Fibroblast of lung (primary cell): ENCODE measurements around the gene SHFL. TPM values are rescaled to one million over a fixed set of nuclear protein-coding genes. Genes with fewer than 3 reads are reported as not detected.

Experiments used
- DNase-seq, 2 donors: peaks; one replicate each; pipeline versions ENCODE4 v3.0.0 to v3.0.0-alpha.2; 2010; ENCODE audit warnings: low read depth in 2 of 2
- H2AFZ ChIP-seq: 2 replicates; pipeline ENCODE4 v1.5.1; 2012; ENCODE audit warnings: low read length, control low read depth, inconsistent platforms
- H3K27ac ChIP-seq: 2 replicates; pipeline ENCODE4 v1.5.1; 2011; ENCODE audit warnings: low read length, control low read depth; ENCODE audit not compliant: insufficient read depth
- H3K27me3 ChIP-seq: 2 replicates; pipeline ENCODE4 v1.5.1; 2011; ENCODE audit warnings: mild to moderate bottlenecking, low read length; ENCODE audit not compliant: control insufficient read depth, insufficient read depth
- H3K36me3 ChIP-seq: 2 replicates; pipeline ENCODE4 v1.5.1; 2011; ENCODE audit warnings: low read length; ENCODE audit not compliant: control insufficient read depth, insufficient read depth
- H3K4me1 ChIP-seq: 2 replicates; pipeline ENCODE4 v1.5.1; 2011; ENCODE audit warnings: low read length; ENCODE audit not compliant: control insufficient read depth, insufficient read depth; ENCODE audit errors: extremely low read depth
- H3K4me2 ChIP-seq: 2 replicates; pipeline ENCODE4 v1.5.1; 2011; ENCODE audit warnings: low read length, control low read depth; ENCODE audit not compliant: insufficient read depth; ENCODE audit errors: extremely low read depth
- H3K4me3 ChIP-seq, 4 experiments: fragments of 200-600 bp in 1 of 4; sonication (generic) in 1 of 4; replicated peaks in 1 of 4; 2 replicates each; pipeline ENCODE4 v1.5.1; 2011 to 2016; ENCODE audit warnings: low read length in 4 of 4, low read depth in 3 of 4, mild to moderate bottlenecking in 3 of 4, control low read depth in 2 of 4, inconsistent platforms in 1 of 4, mixed read lengths in 1 of 4; ENCODE audit not compliant: insufficient read depth in 1 of 4; ENCODE audit errors: control extremely low read depth in 1 of 4
- H3K79me2 ChIP-seq: 2 replicates; pipeline ENCODE4 v1.5.1; 2012; ENCODE audit warnings: mild to moderate bottlenecking, low read length, inconsistent platforms; ENCODE audit not compliant: control insufficient read depth, insufficient read depth
- H3K9ac ChIP-seq: 2 replicates; pipeline ENCODE4 v1.5.1; 2011; ENCODE audit warnings: mild to moderate bottlenecking, low read length, control low read depth; ENCODE audit not compliant: insufficient read depth
- H3K9me3 ChIP-seq: 2 replicates; pipeline ENCODE4 v1.5.1; 2012; ENCODE audit warnings: low read depth, low read length; ENCODE audit not compliant: control insufficient read depth, insufficient read depth
- H4K20me1 ChIP-seq: 2 replicates; pipeline ENCODE4 v1.5.1; 2011; ENCODE audit warnings: low read length; ENCODE audit not compliant: control insufficient read depth, insufficient read depth; ENCODE audit errors: extremely low read depth
- CTCF ChIP-seq, 2 donors: IDR thresholded peaks in 1 of 2; conservative IDR thresholded peaks in 1 of 2; 1 replicate in 1 of 2; 2 replicates in 1 of 2; pipeline ENCODE4 v1.5.1; 2011 to 2012; ENCODE audit warnings: low read length in 2 of 2, control low read depth in 1 of 2, inconsistent platforms in 1 of 2, low read depth in 1 of 2, mild to moderate bottlenecking in 1 of 2
- EZH2 ChIP-seq: IDR thresholded peaks from 2 replicates; pipeline ENCODE4 v1.5.1; 2012; ENCODE audit warnings: low read length, control low read depth, mild to moderate bottlenecking; ENCODE audit errors: missing control alignments
- polyA plus RNA-seq, 2 donors: library from polyadenylated mRNA; depleted of rRNA in 1 of 2; stranded (reverse) in 1 of 2; unstranded in 1 of 2; fragments of >200 nt; gene quantifications; 2 replicates each; pipeline ENCODE4 v1.2.1, GENCODE V29; 2011 to 2012; ENCODE audit warnings: missing spikeins in 1 of 2
- total RNA-seq: library from RNA; depleted of rRNA; stranded (reverse); fragments of >200 nt; gene quantifications from 2 replicates; pipeline ENCODE4 v1.2.1, GENCODE V29; 2014

The SHFL gene
- total and polyA plus RNA-seq, 2 donors (not counting 1 experiment from before 2014, with no cell fraction given): 29.0 to 29.4 TPM

- DNase-seq: no peak
- no peak overlapping the region for H3K4me3 ChIP-seq
- no peaks in the 10 kb centered on the region for H3K4me1 ChIP-seq
- no peak overlapping the region for H2AFZ ChIP-seq
- no peaks in the 10 kb centered on the region for H4K20me1 ChIP-seq
- H3K79me2 ChIP-seq: no peaks in the 10 kb centered on the region
- H3K4me2 ChIP-seq: no peak overlapping the region
- no peaks in the 10 kb centered on the region for H3K9me3 ChIP-seq
- peaks cover 6% of the 10 kb centered on the region for H3K36me3 ChIP-seq
- H3K27me3 ChIP-seq: no peaks in the 10 kb centered on the region
- no peak overlapping the region for H3K27ac ChIP-seq
- no peak overlapping the region for H3K9ac ChIP-seq
- TF ChIP-seq CTCF (conservative IDR thresholded peaks at IDR 0.05 in 1 of 2, IDR thresholded peaks at IDR 0.05 in 1 of 2; ENCODE audit: low read depth in 1 of 2, low read length in 2 of 2) (no peak), EZH2 (no peak)
Measured at GRCh38 chr19:10084803-10085202, 1.3 kb upstream of the SHFL start.

GRCh38 chr19:10086591-10087192 is 575 bp downstream of the SHFL start:
- no peaks in the 10 kb centered on the region for H3K9me3 ChIP-seq
- H3K4me1 ChIP-seq: no peaks in the 10 kb centered on the region
- H3K27me3 ChIP-seq: no peaks in the 10 kb centered on the region
- no peaks in the 10 kb centered on the region for H3K79me2 ChIP-seq
- H3K27ac ChIP-seq: peak overlapping the region; percentile 49
- H3K9ac ChIP-seq: peak overlapping the region; percentile 60
- no peak for DNase-seq
- peak overlapping the region; percentile 68 for H3K4me2 ChIP-seq
- no peaks in the 10 kb centered on the region for H4K20me1 ChIP-seq
- peak overlapping the region; percentile 67 to 99 (median 77) for H3K4me3 ChIP-seq
- TF ChIP-seq CTCF (conservative IDR thresholded peaks at IDR 0.05 in 1 of 2, IDR thresholded peaks at IDR 0.05 in 1 of 2; ENCODE audit: low read depth in 1 of 2, low read length in 2 of 2) (no peak), EZH2 (no peak)
- no peak overlapping the region for H2AFZ ChIP-seq
- peaks cover 9% of the 10 kb centered on the region for H3K36me3 ChIP-seq

- TF ChIP-seq EZH2 (no peak), CTCF (conservative IDR thresholded peaks at IDR 0.05 in 1 of 2, IDR thresholded peaks at IDR 0.05 in 1 of 2; ENCODE audit: low read depth in 1 of 2, low read length in 2 of 2) (no peak)
- peak overlapping the region; percentile 56 for H3K4me2 ChIP-seq
- H2AFZ ChIP-seq: no peak overlapping the region
- no peaks in the 10 kb centered on the region for H3K79me2 ChIP-seq
- peak overlapping the region; percentile 7 for H3K9ac ChIP-seq
- H3K27ac ChIP-seq: no peak overlapping the region
- H3K4me3 ChIP-seq: peak overlapping the region; percentile 23 to 99 (median 77)
- peaks cover 10% of the 10 kb centered on the region for H3K36me3 ChIP-seq
- no peaks in the 10 kb centered on the region for H3K4me1 ChIP-seq
- H3K9me3 ChIP-seq: no peaks in the 10 kb centered on the region
- no peaks in the 10 kb centered on the region for H3K27me3 ChIP-seq
- no peak for DNase-seq
- H4K20me1 ChIP-seq: no peaks in the 10 kb centered on the region
Measured at GRCh38 chr19:10087296-10088061, 1.4 kb downstream of the SHFL start.
